K562 (cell line): Measurements from ENCODE around the gene SHB. TPM values are rescaled to one million over a fixed set of nuclear protein-coding genes. Genes with fewer than 3 reads are reported as not detected.
A peak's percentile ranks its signal among the peaks of the same experiment; 100 is the strongest.

Experiments
- DPF2 ChIP-seq: fragments of 450-650 bp; IDR thresholded peaks from 2 replicates; pipeline ENCODE4 v1.6.1; 2016
- IFI16 ChIP-seq: fragments of 250-450 bp; sonication (Bioruptor Pico); IDR thresholded peaks from 2 replicates; pipeline ENCODE4 v2.1.2; 2022; ENCODE audit warnings: mild to moderate bottlenecking, inconsistent platforms
- MCM5 ChIP-seq: fragments of 450-650 bp; IDR thresholded peaks from 2 replicates; pipeline ENCODE4 v1.6.1; 2016; ENCODE audit warnings: low read depth
- MYNN ChIP-seq, 2 experiments: sonication (generic); formaldehyde crosslinking in 1 of 2; IDR thresholded peaks; 2 replicates each; pipeline versions ENCODE4 v1.5.0 to v1.6.1; 2016 to 2020; ENCODE audit warnings: antibody characterized with exemption in 1 of 2, missing genetic modification reagents in 1 of 2
- NCOA2 ChIP-seq, 2 experiments: fragments of 450-650 bp; IDR thresholded peaks; 2 replicates each; pipeline ENCODE4 v1.6.1; 2018; ENCODE audit warnings: mild to moderate bottlenecking in 2 of 2, moderate library complexity in 1 of 2; ENCODE audit not compliant: partially characterized antibody in 2 of 2
- NELFE ChIP-seq: IDR thresholded peaks from 2 replicates; pipeline ENCODE4 v1.6.1; 2011; ENCODE audit warnings: mild to moderate bottlenecking; ENCODE audit not compliant: insufficient read depth, insufficient read length
- NFYB ChIP-seq: IDR thresholded peaks from 2 replicates; pipeline ENCODE4 v1.6.1; 2011; ENCODE audit warnings: mild to moderate bottlenecking, moderate library complexity; ENCODE audit not compliant: insufficient read length; ENCODE audit errors: extremely low read depth
- RBFOX2 ChIP-seq: fragments of 200-400 bp; formaldehyde crosslinking; IDR thresholded peaks from 2 replicates; pipeline ENCODE4 v1.6.1; 2017; ENCODE audit warnings: low read depth, mild to moderate bottlenecking, low read length, moderate library complexity
- RUNX1 ChIP-seq: sonication (generic); IDR thresholded peaks from 2 replicates; pipeline ENCODE4 v1.6.1; 2016; ENCODE audit warnings: antibody characterized with exemption, low read depth
- SMARCC2 ChIP-seq: fragments of 450-650 bp; IDR thresholded peaks from 2 replicates; pipeline ENCODE4 v1.6.1; 2017; ENCODE audit warnings: antibody characterized with exemption, moderate library complexity, mild to moderate bottlenecking, low read depth
- ZNF41 ChIP-seq: fragments of 250-450 bp; sonication (Bioruptor Pico); conservative IDR thresholded peaks from 2 replicates; pipeline ENCODE4 v1.4.0; 2020; ENCODE audit warnings: mild to moderate bottlenecking
- polyA plus RNA-seq, 8 experiments: library from polyadenylated mRNA; depleted of rRNA in 4 of 8; stranded (reverse) in 5 of 8; unstranded in 3 of 8; fragments of >200 nt; fragmentation: Nextera tagmentation in 2 of 8; fragmentation: Illumina TruSeq in 1 of 8; extraction: Ambion mirVana in 2 of 8; extraction: Trizol in 1 of 8; gene quantifications; 2 replicates each; pipeline versions ENCODE4 v1.2.1 to v1.2.3, GENCODE V29; 2011 to 2014; ENCODE audit warnings: inconsistent platforms in 1 of 8, missing spikeins in 1 of 8
- total RNA-seq, 7 experiments: library from RNA; depleted of rRNA in 6 of 7; stranded (reverse); fragments of >200 nt in 6 of 7; fragmentation: Illumina TruSeq in 2 of 7; extraction: Trizol in 2 of 7; gene quantifications; 2 replicates each; pipeline versions ENCODE4 v1.2.1 to v1.2.3, GENCODE V29; 2011 to 2021; ENCODE audit warnings: low replicate concordance in 1 of 7
- TF ChIP-seq, protein P1 (sequence below): fragments of 250-450 bp; sonication (Bioruptor Pico); IDR thresholded peaks from 2 replicates; pipeline ENCODE4 v1.4.0; 2020; ENCODE audit warnings: mild to moderate bottlenecking, moderate library complexity
- TF ChIP-seq, protein P2 (sequence below): fragments of 450-650 bp; IDR thresholded peaks from 2 replicates; pipeline ENCODE4 v1.6.1; 2016; ENCODE audit warnings: low read depth, mild to moderate bottlenecking, moderate library complexity
- TF ChIP-seq, protein P3 (sequence below): sonication (generic); formaldehyde crosslinking; IDR thresholded peaks from 2 replicates; pipeline ENCODE4 v1.5.0; 2020; ENCODE audit warnings: missing genetic modification reagents
- TF ChIP-seq, protein P4 (sequence below): IDR thresholded peaks from 2 replicates; pipeline ENCODE4 v1.6.1; 2011; ENCODE audit warnings: borderline replicate concordance, low read depth, mild to moderate bottlenecking, moderate library complexity, low read length; ENCODE audit not compliant: insufficient read depth, poor library complexity, severe bottlenecking
- TF ChIP-seq, protein P5 (sequence below): sonication (generic); formaldehyde crosslinking; IDR thresholded peaks from 2 replicates; pipeline ENCODE4 v1.8.1; 2023; ENCODE audit warnings: mild to moderate bottlenecking, missing genetic modification reagents
- TF ChIP-seq, protein P6 (sequence below): sonication (generic); formaldehyde crosslinking; IDR thresholded peaks from 2 replicates; pipeline ENCODE4 v1.8.0; 2022; ENCODE audit warnings: missing genetic modification reagents, mild to moderate bottlenecking, moderate library complexity, borderline replicate concordance

SHB gene
- total and polyA plus RNA-seq, 9 of the 15 experiments (the other 6 are each of a cell fraction or from before 2014, with no cell fraction given) = 0.78 to 16.0 (median 5.3) TPM

DNA sequence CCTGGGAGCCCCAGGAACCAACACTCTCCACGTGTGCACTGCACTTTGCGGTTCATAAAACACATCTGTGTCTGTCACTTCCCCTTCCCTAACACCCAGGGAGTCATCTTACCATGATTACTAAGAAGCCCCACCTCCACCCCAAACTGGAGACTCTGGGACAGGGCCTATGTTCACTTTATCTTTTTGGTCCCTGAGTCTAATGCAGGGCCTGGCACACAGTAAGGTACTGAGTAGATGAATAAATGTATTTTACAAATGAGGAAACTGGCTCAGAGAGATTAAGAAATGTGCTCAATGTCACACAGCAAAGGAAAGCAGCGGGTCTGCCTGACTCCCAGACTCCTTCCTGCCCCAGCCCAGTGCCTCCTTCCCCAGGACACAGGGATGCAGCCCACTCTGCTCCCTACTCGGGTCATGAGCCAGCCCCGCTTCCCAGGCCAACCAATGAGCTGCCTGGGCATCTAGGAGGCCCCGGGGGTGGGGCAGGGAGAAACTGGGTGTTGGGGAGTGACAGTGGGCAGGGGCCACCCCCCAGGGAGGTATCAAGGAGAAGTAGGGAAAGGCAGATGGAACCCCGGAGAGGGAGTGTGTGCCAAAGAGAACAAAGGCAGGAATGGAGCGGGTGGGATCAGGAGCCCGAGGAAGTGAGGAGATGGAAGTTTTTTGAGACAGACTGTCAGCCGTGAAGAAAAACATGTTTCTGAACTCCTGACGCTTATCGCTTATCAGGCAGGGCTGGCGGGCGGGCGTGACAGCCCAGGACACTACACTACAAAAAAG lies 30.5 kb downstream of the SHB start (continued):
- TF ChIP-seq, protein P1, sequence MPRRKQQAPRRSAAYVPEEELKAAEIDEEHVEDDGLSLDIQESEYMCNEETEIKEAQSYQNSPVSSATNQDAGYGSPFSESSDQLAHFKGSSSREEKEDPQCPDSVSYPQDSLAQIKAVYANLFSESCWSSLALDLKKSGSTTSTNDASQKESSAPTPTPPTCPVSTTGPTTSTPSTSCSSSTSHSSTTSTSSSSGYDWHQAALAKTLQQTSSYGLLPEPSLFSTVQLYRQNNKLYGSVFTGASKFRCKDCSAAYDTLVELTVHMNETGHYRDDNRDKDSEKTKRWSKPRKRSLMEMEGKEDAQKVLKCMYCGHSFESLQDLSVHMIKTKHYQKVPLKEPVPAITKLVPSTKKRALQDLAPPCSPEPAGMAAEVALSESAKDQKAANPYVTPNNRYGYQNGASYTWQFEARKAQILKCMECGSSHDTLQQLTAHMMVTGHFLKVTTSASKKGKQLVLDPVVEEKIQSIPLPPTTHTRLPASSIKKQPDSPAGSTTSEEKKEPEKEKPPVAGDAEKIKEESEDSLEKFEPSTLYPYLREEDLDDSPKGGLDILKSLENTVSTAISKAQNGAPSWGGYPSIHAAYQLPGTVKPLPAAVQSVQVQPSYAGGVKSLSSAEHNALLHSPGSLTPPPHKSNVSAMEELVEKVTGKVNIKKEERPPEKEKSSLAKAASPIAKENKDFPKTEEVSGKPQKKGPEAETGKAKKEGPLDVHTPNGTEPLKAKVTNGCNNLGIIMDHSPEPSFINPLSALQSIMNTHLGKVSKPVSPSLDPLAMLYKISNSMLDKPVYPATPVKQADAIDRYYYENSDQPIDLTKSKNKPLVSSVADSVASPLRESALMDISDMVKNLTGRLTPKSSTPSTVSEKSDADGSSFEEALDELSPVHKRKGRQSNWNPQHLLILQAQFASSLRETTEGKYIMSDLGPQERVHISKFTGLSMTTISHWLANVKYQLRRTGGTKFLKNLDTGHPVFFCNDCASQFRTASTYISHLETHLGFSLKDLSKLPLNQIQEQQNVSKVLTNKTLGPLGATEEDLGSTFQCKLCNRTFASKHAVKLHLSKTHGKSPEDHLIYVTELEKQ (CRISPR knock-in tag) = no peak
- TF ChIP-seq, protein P2, sequence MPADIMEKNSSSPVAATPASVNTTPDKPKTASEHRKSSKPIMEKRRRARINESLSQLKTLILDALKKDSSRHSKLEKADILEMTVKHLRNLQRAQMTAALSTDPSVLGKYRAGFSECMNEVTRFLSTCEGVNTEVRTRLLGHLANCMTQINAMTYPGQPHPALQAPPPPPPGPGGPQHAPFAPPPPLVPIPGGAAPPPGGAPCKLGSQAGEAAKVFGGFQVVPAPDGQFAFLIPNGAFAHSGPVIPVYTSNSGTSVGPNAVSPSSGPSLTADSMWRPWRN = peak; percentile 48; the same call in 1 of the 2 replicates
- TF ChIP-seq, protein P3, sequence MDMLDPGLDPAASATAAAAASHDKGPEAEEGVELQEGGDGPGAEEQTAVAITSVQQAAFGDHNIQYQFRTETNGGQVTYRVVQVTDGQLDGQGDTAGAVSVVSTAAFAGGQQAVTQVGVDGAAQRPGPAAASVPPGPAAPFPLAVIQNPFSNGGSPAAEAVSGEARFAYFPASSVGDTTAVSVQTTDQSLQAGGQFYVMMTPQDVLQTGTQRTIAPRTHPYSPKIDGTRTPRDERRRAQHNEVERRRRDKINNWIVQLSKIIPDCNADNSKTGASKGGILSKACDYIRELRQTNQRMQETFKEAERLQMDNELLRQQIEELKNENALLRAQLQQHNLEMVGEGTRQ (CRISPR knock-in tag) = no peak
- TF ChIP-seq MCM5 (no peak), MYNN (IDR thresholded peaks at IDR 0.05) (no peak), MYNN (CRISPR knock-in tag; IDR thresholded peaks at IDR 0.05) (no peak), RUNX1 (no peak), IFI16 (no peak), ZNF41 (CRISPR knock-in tag) (no peak), NCOA2 (IDR thresholded peaks at IDR 0.05; ENCODE audit: partially characterized antibody in 2 of 2) (no peak), NELFE (no peak), RBFOX2 (no peak), DPF2 (no peak), NFYB (peak; percentile 58), SMARCC2 (no peak)
- TF ChIP-seq, protein P4, sequence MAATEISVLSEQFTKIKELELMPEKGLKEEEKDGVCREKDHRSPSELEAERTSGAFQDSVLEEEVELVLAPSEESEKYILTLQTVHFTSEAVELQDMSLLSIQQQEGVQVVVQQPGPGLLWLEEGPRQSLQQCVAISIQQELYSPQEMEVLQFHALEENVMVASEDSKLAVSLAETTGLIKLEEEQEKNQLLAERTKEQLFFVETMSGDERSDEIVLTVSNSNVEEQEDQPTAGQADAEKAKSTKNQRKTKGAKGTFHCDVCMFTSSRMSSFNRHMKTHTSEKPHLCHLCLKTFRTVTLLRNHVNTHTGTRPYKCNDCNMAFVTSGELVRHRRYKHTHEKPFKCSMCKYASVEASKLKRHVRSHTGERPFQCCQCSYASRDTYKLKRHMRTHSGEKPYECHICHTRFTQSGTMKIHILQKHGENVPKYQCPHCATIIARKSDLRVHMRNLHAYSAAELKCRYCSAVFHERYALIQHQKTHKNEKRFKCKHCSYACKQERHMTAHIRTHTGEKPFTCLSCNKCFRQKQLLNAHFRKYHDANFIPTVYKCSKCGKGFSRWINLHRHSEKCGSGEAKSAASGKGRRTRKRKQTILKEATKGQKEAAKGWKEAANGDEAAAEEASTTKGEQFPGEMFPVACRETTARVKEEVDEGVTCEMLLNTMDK = no peak
- TF ChIP-seq, protein P5, sequence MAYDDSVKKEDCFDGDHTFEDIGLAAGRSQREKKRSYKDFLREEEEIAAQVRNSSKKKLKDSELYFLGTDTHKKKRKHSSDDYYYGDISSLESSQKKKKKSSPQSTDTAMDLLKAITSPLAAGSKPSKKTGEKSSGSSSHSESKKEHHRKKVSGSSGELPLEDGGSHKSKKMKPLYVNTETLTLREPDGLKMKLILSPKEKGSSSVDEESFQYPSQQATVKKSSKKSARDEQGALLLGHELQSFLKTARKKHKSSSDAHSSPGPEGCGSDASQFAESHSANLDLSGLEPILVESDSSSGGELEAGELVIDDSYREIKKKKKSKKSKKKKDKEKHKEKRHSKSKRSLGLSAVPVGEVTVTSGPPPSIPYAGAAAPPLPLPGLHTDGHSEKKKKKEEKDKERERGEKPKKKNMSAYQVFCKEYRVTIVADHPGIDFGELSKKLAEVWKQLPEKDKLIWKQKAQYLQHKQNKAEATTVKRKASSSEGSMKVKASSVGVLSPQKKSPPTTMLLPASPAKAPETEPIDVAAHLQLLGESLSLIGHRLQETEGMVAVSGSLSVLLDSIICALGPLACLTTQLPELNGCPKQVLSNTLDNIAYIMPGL (CRISPR knock-in tag) = no peak
- TF ChIP-seq, protein P6, sequence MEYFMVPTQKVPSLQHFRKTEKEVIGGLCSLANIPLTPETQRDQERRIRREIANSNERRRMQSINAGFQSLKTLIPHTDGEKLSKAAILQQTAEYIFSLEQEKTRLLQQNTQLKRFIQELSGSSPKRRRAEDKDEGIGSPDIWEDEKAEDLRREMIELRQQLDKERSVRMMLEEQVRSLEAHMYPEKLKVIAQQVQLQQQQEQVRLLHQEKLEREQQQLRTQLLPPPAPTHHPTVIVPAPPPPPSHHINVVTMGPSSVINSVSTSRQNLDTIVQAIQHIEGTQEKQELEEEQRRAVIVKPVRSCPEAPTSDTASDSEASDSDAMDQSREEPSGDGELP (CRISPR knock-in tag) = 0 out of 2 replicates have a peak, but pooled peaks have one; percentile 13
